Measurements from ENCODE around the gene RFPL3. TPM values are rescaled to one million over a fixed set of nuclear protein-coding genes. Genes with fewer than 3 reads are reported as not detected.
A peak's percentile ranks its signal among the peaks of the same experiment; 100 is the strongest.

Gene RFPL3
- total and polyA plus RNA-seq, 2 donors (not counting 1 experiment from before 2014, with no cell fraction given): not detected

DNA sequence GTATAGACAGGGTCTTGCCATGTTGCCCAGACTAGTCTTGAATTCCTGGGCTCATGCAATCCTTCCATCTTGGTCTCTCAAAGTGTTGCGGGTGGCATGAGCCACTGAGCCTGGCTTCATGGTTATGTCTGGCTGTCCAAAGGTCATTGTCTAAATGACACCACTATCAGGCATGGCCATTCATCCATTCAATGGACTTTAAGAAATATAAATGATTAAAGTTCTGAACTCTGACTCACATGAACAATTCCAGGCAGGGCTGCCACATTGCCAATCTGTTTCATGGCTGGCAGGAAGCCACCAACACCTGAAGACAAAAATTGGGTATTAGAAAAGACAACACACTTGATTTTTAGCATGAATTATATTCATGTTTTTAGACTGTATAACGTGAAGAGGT lies 50.3 kb downstream of the RFPL3 start:
- Mint-ChIP-seq H3K27me3 (no peaks in the 10 kb centered on the region), H3K4me1 (peaks cover 61% of the 10 kb centered on the region), H3K27ac (peak overlapping the region; percentile 62), H3K9me3 (ENCODE audit: insufficient read depth) (no peaks in the 10 kb centered on the region), H3K4me3 (peak overlapping the region; percentile 13)
- no peaks in the 10 kb centered on the region for H4K20me1 ChIP-seq (ENCODE audit: control insufficient read depth, insufficient read depth, low read length, poor library complexity, severe bottlenecking)
- peaks cover 46% of the 10 kb centered on the region for H3K79me2 ChIP-seq (ENCODE audit: control insufficient read depth, insufficient read depth, low read length)
- DNase-seq: no peak
- peak overlapping the region; percentile 68 for H3K4me2 ChIP-seq (replicated peaks; ENCODE audit: low read depth, low read length, poor library complexity, severe bottlenecking)
- no peaks in the 10 kb centered on the region for H3K27me3 ChIP-seq (replicated peaks in 1 of 4; ENCODE audit: control extremely low read depth in 1 of 4, control insufficient read depth in 3 of 4, insufficient read depth in 4 of 4, low read length in 3 of 4)
- H3K27ac ChIP-seq (ENCODE audit: low read length in 2 of 2): peak overlapping the region; percentile 56 to 65
- intact Hi-C loops (cut with micrococcal nuclease): loop anchor here (1.0 kb wide), 1 partner anchor 67 kb away; no protein-coding TSS in a partner anchor
- no peak for ATAC-seq (ENCODE audit: low read depth)
- H3K9ac ChIP-seq (ENCODE audit: low read length): peak overlapping the region; percentile 21
- peak overlapping the region in 1 of 5 experiments; percentile 36 for H3K4me3 ChIP-seq (ENCODE audit: control extremely low read depth in 1 of 5, extremely low read depth in 1 of 5, insufficient read depth in 1 of 5, low read depth in 2 of 5, low read length in 4 of 5)
- POLR2A ChIA-PET: no interaction called here
- peaks cover 47 to 48% of the 10 kb centered on the region in 2 donors for H3K4me1 ChIP-seq (ENCODE audit: control insufficient read depth in 2 of 2, insufficient read depth in 2 of 2, low read length in 2 of 2)
- peaks cover 21 to 37% of the 10 kb centered on the region in 2 experiments for H3K36me3 ChIP-seq (replicated peaks in 1 of 2; ENCODE audit: control extremely low read depth in 1 of 2, control insufficient read depth in 1 of 2, extremely low read depth in 1 of 2, insufficient read depth in 2 of 2, low read length in 1 of 2)
- no peak overlapping the region for H2AFZ ChIP-seq (ENCODE audit: insufficient read depth, low read depth, low read length, poor library complexity, severe bottlenecking)
- CTCF ChIA-PET: interaction anchor here (0.5 kb wide), 1 partner anchor 75 kb away, joined by 3 read pairs; no protein-coding TSS in a partner anchor
- peaks cover 0 to 5% (median 1%) of the 10 kb centered on the region in 3 donors for H3K9me3 ChIP-seq (ENCODE audit: control extremely low read depth in 1 of 3, control insufficient read depth in 2 of 3, insufficient read depth in 1 of 3, low read length in 2 of 3)
- 100% methylated on average over 1 of the region's 2 CpGs for WGBS (ENCODE audit: insufficient coverage)
- TF ChIP-seq EZH2 (IDR thresholded peaks at IDR 0.05; ENCODE audit: borderline replicate concordance, insufficient read depth, low read depth, low read length, poor library complexity, severe bottlenecking): no peak
- TF ChIP-seq, protein P1, sequence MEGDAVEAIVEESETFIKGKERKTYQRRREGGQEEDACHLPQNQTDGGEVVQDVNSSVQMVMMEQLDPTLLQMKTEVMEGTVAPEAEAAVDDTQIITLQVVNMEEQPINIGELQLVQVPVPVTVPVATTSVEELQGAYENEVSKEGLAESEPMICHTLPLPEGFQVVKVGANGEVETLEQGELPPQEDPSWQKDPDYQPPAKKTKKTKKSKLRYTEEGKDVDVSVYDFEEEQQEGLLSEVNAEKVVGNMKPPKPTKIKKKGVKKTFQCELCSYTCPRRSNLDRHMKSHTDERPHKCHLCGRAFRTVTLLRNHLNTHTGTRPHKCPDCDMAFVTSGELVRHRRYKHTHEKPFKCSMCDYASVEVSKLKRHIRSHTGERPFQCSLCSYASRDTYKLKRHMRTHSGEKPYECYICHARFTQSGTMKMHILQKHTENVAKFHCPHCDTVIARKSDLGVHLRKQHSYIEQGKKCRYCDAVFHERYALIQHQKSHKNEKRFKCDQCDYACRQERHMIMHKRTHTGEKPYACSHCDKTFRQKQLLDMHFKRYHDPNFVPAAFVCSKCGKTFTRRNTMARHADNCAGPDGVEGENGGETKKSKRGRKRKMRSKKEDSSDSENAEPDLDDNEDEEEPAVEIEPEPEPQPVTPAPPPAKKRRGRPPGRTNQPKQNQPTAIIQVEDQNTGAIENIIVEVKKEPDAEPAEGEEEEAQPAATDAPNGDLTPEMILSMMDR (IDR thresholded peaks at IDR 0.05): no peak

DNA sequence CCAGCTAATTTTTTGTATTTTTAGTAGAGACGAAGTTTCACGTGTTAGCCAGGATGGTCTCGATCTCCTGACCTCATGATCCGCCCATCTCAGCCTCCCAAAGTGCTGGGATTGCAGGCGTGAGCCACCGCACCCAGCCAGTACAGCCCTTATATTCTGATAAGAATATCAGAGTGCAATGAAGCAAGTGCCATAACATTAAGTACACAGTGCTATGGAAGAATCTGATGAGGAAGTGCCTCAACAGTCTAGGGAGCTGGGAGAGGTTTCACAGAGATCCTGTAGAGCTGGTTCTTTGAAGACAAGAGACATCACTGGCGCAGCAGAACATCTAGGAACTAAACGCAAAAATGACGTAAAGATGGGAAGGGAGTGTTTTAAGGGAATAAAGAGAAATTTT lies 52.3 kb downstream of the RFPL3 start:
- TF ChIP-seq EZH2 (IDR thresholded peaks at IDR 0.05; ENCODE audit: borderline replicate concordance, insufficient read depth, low read depth, low read length, poor library complexity, severe bottlenecking): no peak
- POLR2A ChIA-PET: no interaction called here
- peak overlapping the region; percentile 6 for H3K27ac Mint-ChIP-seq
- Histone ChIP-seq H3K36me3 (replicated peaks in 1 of 2; ENCODE audit: control extremely low read depth in 1 of 2, control insufficient read depth in 1 of 2, extremely low read depth in 1 of 2, insufficient read depth in 2 of 2, low read length in 1 of 2) (peaks cover 14 to 24% of the 10 kb centered on the region in 2 experiments), H4K20me1 (ENCODE audit: control insufficient read depth, insufficient read depth, low read length, poor library complexity, severe bottlenecking) (no peaks in the 10 kb centered on the region), H3K9ac (ENCODE audit: low read length) (no peak overlapping the region), H3K9me3 (ENCODE audit: control extremely low read depth in 1 of 3, control insufficient read depth in 2 of 3, insufficient read depth in 1 of 3, low read length in 2 of 3) (peaks cover 0 to 5% (median 1%) of the 10 kb centered on the region in 3 donors), H3K4me3 (ENCODE audit: control extremely low read depth in 1 of 5, extremely low read depth in 1 of 5, insufficient read depth in 1 of 5, low read depth in 2 of 5, low read length in 4 of 5) (no peak overlapping the region), H3K4me1 (ENCODE audit: control insufficient read depth in 2 of 2, insufficient read depth in 2 of 2, low read length in 2 of 2) (peaks cover 47 to 48% of the 10 kb centered on the region in 2 donors), H3K27me3 (replicated peaks in 1 of 4; ENCODE audit: control extremely low read depth in 1 of 4, control insufficient read depth in 3 of 4, insufficient read depth in 4 of 4, low read length in 3 of 4) (no peaks in the 10 kb centered on the region), H3K79me2 (ENCODE audit: control insufficient read depth, insufficient read depth, low read length) (peaks cover 39% of the 10 kb centered on the region), H2AFZ (ENCODE audit: insufficient read depth, low read depth, low read length, poor library complexity, severe bottlenecking) (no peak overlapping the region), H3K4me2 (replicated peaks; ENCODE audit: low read depth, low read length, poor library complexity, severe bottlenecking) (peak overlapping the region; percentile 87), H3K27ac (ENCODE audit: low read length in 2 of 2) (no peak overlapping the region)
- H3K4me3 Mint-ChIP-seq: peak overlapping the region; percentile 97
- intact Hi-C loops (cut with micrococcal nuclease): loop anchor here (2.0 to 10.0 kb wide), 3 partner anchors 21 to 1435 kb away; no protein-coding TSS in a partner anchor
- H3K4me1 Mint-ChIP-seq: peaks cover 65% of the 10 kb centered on the region
- CTCF ChIA-PET: interaction anchor here (0.8 to 1.4 kb wide), 2 partner anchors 9 to 65 kb away, joined by 3 to 4 read pairs; partner anchors contain the start of gene FBXO7
- no peaks in the 10 kb centered on the region for H3K27me3 Mint-ChIP-seq
- DNase-seq (no peak), ATAC-seq (ENCODE audit: low read depth) (no peak)
- no peaks in the 10 kb centered on the region for H3K9me3 Mint-ChIP-seq (ENCODE audit: insufficient read depth)
- 100% methylated on average over 4 of the region's 9 CpGs for WGBS (ENCODE audit: insufficient coverage)
